PFSK-1 (cell line): ENCODE data around the gene JPH3.

Experiments used
- POLR2AphosphoS5 ChIP-seq: IDR thresholded peaks from 2 replicates; pipeline ENCODE4 v1.6.1; 2012; ENCODE audit warnings: low read depth, mild to moderate bottlenecking, control low read depth, low read length, moderate library complexity
- TF ChIP-seq, protein P1 (sequence below), 2 experiments: IDR thresholded peaks; 2 replicates each; pipeline versions ENCODE4 v1.6.1 to v1.8.0; 2011 to 2012; ENCODE audit warnings: low read depth in 2 of 2, low read length in 2 of 2, control low read depth in 1 of 2, inconsistent platforms in 1 of 2, mild to moderate bottlenecking in 1 of 2, moderate library complexity in 1 of 2; ENCODE audit not compliant: insufficient read depth in 1 of 2

DNA sequence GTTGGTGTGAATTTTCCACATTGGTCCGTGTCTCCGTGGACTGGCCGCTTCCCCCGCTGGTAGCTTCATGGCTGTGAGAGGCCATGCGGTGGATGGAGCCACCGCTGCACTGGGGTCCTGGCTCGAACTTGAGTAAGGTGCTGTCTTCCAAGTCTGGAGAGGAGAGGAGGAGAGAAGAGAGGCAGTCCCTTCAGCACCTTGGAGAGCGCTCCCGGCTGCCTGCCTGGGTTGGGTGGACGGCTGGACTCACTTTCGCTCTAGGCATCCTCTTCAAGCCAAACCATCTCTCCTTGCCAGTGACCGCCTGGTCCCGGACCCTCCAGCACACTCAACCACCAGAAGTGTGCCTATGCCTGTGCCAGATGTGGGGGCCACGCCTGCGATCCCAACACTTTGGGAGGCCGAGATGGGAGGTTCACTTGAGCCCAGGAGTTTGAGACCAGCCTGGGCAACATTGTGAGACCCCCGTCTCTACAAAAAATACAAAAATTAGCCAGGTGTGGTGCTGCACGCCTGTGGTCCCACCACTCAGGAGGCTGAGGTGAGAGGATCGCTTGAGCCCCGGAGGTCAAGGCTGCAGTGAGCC, 6.2 kb downstream of the JPH3 start:
- TF ChIP-seq, protein P1, sequence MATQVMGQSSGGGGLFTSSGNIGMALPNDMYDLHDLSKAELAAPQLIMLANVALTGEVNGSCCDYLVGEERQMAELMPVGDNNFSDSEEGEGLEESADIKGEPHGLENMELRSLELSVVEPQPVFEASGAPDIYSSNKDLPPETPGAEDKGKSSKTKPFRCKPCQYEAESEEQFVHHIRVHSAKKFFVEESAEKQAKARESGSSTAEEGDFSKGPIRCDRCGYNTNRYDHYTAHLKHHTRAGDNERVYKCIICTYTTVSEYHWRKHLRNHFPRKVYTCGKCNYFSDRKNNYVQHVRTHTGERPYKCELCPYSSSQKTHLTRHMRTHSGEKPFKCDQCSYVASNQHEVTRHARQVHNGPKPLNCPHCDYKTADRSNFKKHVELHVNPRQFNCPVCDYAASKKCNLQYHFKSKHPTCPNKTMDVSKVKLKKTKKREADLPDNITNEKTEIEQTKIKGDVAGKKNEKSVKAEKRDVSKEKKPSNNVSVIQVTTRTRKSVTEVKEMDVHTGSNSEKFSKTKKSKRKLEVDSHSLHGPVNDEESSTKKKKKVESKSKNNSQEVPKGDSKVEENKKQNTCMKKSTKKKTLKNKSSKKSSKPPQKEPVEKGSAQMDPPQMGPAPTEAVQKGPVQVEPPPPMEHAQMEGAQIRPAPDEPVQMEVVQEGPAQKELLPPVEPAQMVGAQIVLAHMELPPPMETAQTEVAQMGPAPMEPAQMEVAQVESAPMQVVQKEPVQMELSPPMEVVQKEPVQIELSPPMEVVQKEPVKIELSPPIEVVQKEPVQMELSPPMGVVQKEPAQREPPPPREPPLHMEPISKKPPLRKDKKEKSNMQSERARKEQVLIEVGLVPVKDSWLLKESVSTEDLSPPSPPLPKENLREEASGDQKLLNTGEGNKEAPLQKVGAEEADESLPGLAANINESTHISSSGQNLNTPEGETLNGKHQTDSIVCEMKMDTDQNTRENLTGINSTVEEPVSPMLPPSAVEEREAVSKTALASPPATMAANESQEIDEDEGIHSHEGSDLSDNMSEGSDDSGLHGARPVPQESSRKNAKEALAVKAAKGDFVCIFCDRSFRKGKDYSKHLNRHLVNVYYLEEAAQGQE (IDR thresholded peaks at IDR 0.05; ENCODE audit: insufficient read depth in 1 of 2, low read depth in 2 of 2, low read length in 2 of 2) = peak; percentile 97 to 98
- TF ChIP-seq POLR2AphosphoS5 = no peak
